Stomach smooth muscle (tissue), 2 donors: Measurements from ENCODE around the gene DTD2.
A peak's percentile ranks its signal among the peaks of the same experiment; 100 is the strongest.
"Not testable (repeated sequence)": the region's sequence is repeated elsewhere in the genome, so short reads cannot be mapped to it uniquely, and the experiment has no call there.

ENCODE experiments used
- H3K27ac ChIP-seq: one replicate; pipeline ENCODE4 v1.7.0; 2013; ENCODE audit warnings: mild to moderate bottlenecking, low read length, inconsistent platforms
- H3K27me3 ChIP-seq, 2 donors: one replicate each; pipeline ENCODE4 v1.7.0; 2013; ENCODE audit warnings: low read length in 2 of 2; ENCODE audit not compliant: insufficient read depth in 2 of 2, control insufficient read depth in 1 of 2
- H3K36me3 ChIP-seq, 2 donors: one replicate each; pipeline ENCODE4 v1.7.0; 2013; ENCODE audit warnings: low read length in 2 of 2; ENCODE audit not compliant: control insufficient read depth in 2 of 2, insufficient read depth in 2 of 2
- H3K4me1 ChIP-seq: one replicate; pipeline ENCODE4 v1.7.0; 2013; ENCODE audit warnings: low read length; ENCODE audit not compliant: control insufficient read depth, insufficient read depth
- H3K4me3 ChIP-seq, 2 donors: one replicate each; pipeline ENCODE4 v1.7.0; 2013; ENCODE audit warnings: low read length in 2 of 2
- H3K9ac ChIP-seq, 2 donors: one replicate each; pipeline ENCODE4 v1.7.0; 2013; ENCODE audit warnings: low read length in 2 of 2, mild to moderate bottlenecking in 1 of 2
- H3K9me3 ChIP-seq, 2 donors: one replicate each; pipeline ENCODE4 v1.7.0; 2013; ENCODE audit warnings: low read length in 2 of 2; ENCODE audit not compliant: control insufficient read depth in 2 of 2
- donor health status: healthy.
- donor health status: Pancreatic carcinoma.

Gene DTD2

GRCh38 chr14:31441273-31442111, 15.8 kb downstream of the DTD2 start:
- no peaks in the 10 kb centered on the region for H3K4me1 ChIP-seq
- no peaks in the 10 kb centered on the region for H3K9me3 ChIP-seq
- H3K4me3 ChIP-seq: no peak overlapping the region
- H3K36me3 ChIP-seq: peaks cover 0 to 3% of the 10 kb centered on the region in 2 donors
- no peak overlapping the region for H3K9ac ChIP-seq
- no peaks in the 10 kb centered on the region for H3K27me3 ChIP-seq
- no peak overlapping the region for H3K27ac ChIP-seq

DNA sequence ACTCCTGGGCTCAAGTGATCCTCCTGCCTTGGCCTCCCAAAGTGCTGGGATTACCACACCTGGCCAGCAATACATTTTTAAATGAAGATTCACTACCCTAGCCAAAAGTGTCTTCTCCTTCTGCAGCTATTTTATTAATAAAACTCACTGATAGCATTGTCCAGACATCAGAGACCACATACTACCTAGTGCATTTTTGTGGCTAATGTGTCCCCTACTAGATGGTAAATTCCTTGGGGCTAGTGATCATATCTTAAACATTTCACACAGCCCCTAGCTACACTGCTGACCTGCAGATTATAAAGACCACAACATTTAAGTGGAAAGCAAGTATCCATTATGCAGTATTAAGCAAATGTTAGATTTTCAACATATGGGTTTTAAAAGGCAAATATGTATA, 17.0 kb downstream of the DTD2 start:
- H3K4me1 ChIP-seq: no peaks in the 10 kb centered on the region
- H3K36me3 ChIP-seq: no peaks in the 10 kb centered on the region
- no peaks in the 10 kb centered on the region for H3K27me3 ChIP-seq
- no peak overlapping the region for H3K4me3 ChIP-seq
- no peak overlapping the region for H3K27ac ChIP-seq
- H3K9ac ChIP-seq: no peak overlapping the region
- H3K9me3 ChIP-seq: no peaks in the 10 kb centered on the region

GRCh38 chr14:31439561-31439960, 17.7 kb downstream of the DTD2 start:
- no peak overlapping the region for H3K9ac ChIP-seq
- no peaks in the 10 kb centered on the region for H3K9me3 ChIP-seq
- H3K4me3 ChIP-seq: no peak overlapping the region
- H3K4me1 ChIP-seq: no peaks in the 10 kb centered on the region
- H3K27me3 ChIP-seq: no peaks in the 10 kb centered on the region
- no peaks in the 10 kb centered on the region for H3K36me3 ChIP-seq
- no peak overlapping the region for H3K27ac ChIP-seq

DNA sequence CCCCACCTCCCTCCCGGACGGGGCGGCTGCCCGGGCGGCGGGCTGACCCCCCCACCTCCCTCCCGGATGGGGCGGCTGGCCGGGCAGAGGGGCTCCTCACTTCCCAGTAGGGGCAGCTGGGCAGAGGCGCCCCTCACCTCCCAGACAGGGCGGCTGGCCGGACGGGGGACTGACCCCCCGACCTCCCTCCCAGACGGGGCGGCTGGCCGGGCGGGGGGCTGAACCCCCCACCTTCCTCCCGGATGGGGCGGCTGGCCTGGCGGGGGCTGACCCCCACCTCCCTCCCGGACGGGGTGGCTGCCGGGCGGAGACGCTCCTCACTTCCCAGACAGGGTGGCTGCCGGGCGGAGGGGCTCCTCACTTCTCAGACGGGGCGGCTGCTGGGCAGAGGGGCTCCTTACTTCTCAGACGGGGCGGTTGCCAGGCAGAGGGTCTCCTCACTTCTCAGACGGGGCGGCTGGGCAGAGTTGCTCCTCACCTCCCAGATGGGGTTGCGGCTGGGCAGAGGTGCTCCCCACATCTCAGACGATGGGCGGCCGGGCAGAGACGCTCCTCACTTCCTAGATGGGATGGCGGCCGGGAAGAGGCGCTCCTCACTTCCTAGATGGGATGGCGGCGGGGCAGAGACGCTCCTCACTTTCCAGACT, 20.1 kb downstream of the DTD2 start:
- H3K9ac ChIP-seq, H3K9me3 ChIP-seq, H3K4me3 ChIP-seq, H3K36me3 ChIP-seq, H3K27me3 ChIP-seq, H3K4me1 ChIP-seq, H3K27ac ChIP-seq: not testable (repeated sequence)

GRCh38 chr14:31435276-31435675, 22.0 kb downstream of the DTD2 start:
- Histone ChIP-seq H3K27ac (no peak overlapping the region), H3K4me1 (no peaks in the 10 kb centered on the region)

DNA sequence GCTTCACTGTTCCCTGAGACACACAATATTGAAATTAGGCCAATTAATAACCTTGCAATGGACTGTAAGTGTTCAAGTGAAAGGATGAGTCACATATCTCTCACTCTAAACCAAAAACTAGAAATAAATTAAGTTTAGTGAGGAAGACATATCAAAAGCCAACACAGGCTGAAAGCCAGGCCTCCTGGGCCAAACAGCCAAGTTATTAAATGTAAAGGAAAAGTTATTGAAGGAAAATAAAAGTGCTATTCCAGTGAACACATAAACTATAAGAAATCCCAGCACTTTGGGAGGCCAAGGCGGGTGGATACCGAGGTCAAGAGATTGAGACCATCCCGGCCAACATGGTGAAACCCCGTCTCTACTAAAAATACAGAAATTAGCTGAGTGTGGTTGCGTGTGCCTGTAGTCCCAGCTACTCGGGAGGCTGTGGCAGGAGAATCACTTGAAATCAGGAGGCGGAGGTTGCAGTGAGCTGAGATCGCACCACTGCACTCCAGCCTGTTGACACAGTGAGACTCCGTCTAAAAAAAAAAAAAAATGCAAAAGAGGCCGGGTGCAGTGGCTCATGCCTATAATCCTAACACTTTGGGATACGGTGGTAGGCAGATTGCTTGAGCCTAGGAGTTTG, 26.6 kb downstream of the DTD2 start:
- Histone ChIP-seq H3K4me1 (no peaks in the 10 kb centered on the region), H3K4me3 (no peak overlapping the region), H3K27ac (no peak overlapping the region), H3K36me3 (no peaks in the 10 kb centered on the region), H3K9me3 (no peaks in the 10 kb centered on the region), H3K27me3 (no peaks in the 10 kb centered on the region), H3K9ac (no peak overlapping the region)

More at GRCh38 chr14:31435276-31435675, 22.0 kb downstream of the DTD2 start:
- H3K27me3 ChIP-seq: no peaks in the 10 kb centered on the region
- H3K4me3 ChIP-seq: no peak overlapping the region
- H3K36me3 ChIP-seq: no peaks in the 10 kb centered on the region
- H3K9ac ChIP-seq: no peak overlapping the region
- no peaks in the 10 kb centered on the region for H3K9me3 ChIP-seq

GRCh38 chr14:31429791-31430190, 27.5 kb downstream of the DTD2 start:
- Histone ChIP-seq H3K27ac (no peak overlapping the region), H3K9me3 (no peaks in the 10 kb centered on the region), H3K9ac (no peak overlapping the region), H3K4me3 (no peak overlapping the region), H3K36me3 (no peaks in the 10 kb centered on the region), H3K27me3 (no peaks in the 10 kb centered on the region), H3K4me1 (no peaks in the 10 kb centered on the region)

- Histone ChIP-seq H3K4me3 (no peak overlapping the region), H3K36me3 (no peaks in the 10 kb centered on the region), H3K27ac (no peak overlapping the region), H3K27me3 (no peaks in the 10 kb centered on the region), H3K9ac (no peak overlapping the region), H3K4me1 (no peaks in the 10 kb centered on the region), H3K9me3 (no peaks in the 10 kb centered on the region)
These were observed 29.3 kb downstream of the DTD2 start for GRCh38 chr14:31428011-31428410.

DNA sequence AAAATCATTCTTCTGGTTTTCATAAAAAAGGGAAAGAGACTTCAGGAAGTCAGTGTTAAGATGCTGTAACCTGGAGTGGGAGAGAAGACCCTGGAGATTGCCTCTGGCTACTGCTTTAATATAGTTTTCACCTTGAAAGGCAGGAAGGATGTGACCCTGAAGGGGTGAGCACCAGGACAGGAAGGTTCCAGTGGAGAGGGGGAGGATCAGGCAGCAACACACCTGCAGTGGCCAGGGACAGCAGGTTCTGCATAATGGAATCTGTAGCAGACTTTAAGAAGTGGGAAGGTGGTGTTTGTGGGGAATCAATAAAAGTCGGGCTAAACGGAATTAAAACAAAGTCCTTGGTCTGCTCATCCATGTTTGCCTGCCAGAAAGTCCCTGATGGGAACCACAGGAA, 30.6 kb downstream of the DTD2 start:
- Histone ChIP-seq H3K27ac (no peak overlapping the region), H3K9ac (no peak overlapping the region), H3K27me3 (no peaks in the 10 kb centered on the region), H3K9me3 (no peaks in the 10 kb centered on the region), H3K4me3 (no peak overlapping the region), H3K4me1 (no peaks in the 10 kb centered on the region), H3K36me3 (no peaks in the 10 kb centered on the region)

DNA sequence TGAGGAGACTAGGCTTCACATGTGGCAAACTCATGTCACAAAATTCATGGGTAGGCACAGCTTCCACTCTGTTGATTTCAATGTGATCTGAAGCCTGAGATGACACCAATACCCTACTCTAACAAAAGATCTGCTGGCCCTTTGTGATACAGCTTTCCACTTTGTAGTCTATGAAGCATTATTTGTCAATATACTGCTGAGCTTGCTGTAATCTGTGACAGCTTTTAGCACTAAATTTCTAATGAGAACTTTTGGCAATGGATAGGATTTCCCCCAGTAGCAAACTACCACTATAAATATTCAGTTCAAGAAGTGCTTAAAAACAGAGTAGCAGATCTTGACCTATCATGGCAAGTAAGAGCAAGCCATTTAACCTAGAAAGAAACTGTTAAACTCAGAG, 31.4 kb downstream of the DTD2 start:
- no peak overlapping the region for H3K9ac ChIP-seq
- no peaks in the 10 kb centered on the region for H3K4me1 ChIP-seq
- H3K27ac ChIP-seq: no peak overlapping the region
- H3K36me3 ChIP-seq: no peaks in the 10 kb centered on the region
- no peak overlapping the region for H3K4me3 ChIP-seq
- H3K9me3 ChIP-seq: no peaks in the 10 kb centered on the region
- no peaks in the 10 kb centered on the region for H3K27me3 ChIP-seq

DNA sequence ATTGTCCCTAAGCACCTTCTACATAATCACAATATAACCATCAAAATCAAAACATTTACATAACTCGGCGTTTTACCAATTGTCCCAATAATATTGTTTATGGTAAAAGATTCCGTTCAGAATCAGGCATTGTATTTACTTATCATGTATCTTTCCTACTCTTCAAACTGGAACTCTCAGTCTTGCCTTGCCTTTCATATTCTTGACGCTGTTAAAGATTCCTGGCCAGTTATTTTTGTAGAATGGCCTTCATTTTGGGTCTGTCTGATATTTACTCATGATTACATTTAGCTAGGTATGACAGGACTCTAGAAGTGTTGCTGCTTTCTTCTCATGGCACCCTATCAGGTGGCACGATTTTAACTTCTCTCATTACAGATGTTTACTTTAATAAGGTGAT, 36.1 kb downstream of the DTD2 start:
- peak overlapping the region in 1 of 2 donors; percentile 57 for H3K4me3 ChIP-seq
- no peak overlapping the region for H3K9ac ChIP-seq
- no peaks in the 10 kb centered on the region for H3K27me3 ChIP-seq
- peak overlapping the region; percentile 80 for H3K27ac ChIP-seq
- H3K9me3 ChIP-seq: no peaks in the 10 kb centered on the region
- peaks cover 4% of the 10 kb centered on the region for H3K4me1 ChIP-seq
- H3K36me3 ChIP-seq: no peaks in the 10 kb centered on the region
